GM10847 (cell line): Measurements from ENCODE around the gene PICALM.

ENCODE experiments used
- POLR2A ChIP-seq: IDR thresholded peaks from 2 replicates; pipeline ENCODE4 v1.6.1; 2011; ENCODE audit not compliant: insufficient read length; ENCODE audit errors: extremely low read depth

PICALM gene

GRCh38 chr11:86061483-86062205 lies 7.2 kb downstream of the PICALM start:
- TF ChIP-seq POLR2A = no peak

GRCh38 chr11:86060544-86060943 lies 8.3 kb downstream of the PICALM start:
- TF ChIP-seq POLR2A = no peak

GRCh38 chr11:86058360-86058759 lies 10.5 kb downstream of the PICALM start:
- no peak for TF ChIP-seq POLR2A

GRCh38 chr11:86056351-86056854 lies 12.5 kb downstream of the PICALM start:
- TF ChIP-seq POLR2A = no peak

- no peak for TF ChIP-seq POLR2A
These were observed 15.9 kb downstream of the PICALM start for GRCh38 chr11:86052693-86053641.

- TF ChIP-seq POLR2A = no peak
These were observed 18.6 kb downstream of the PICALM start for GRCh38 chr11:86050196-86050709.

GRCh38 chr11:86047275-86047991 lies 21.5 kb downstream of the PICALM start:
- TF ChIP-seq POLR2A = no peak

- TF ChIP-seq POLR2A = no peak
These were observed 22.8 kb downstream of the PICALM start for GRCh38 chr11:86046116-86046515.

- no peak for TF ChIP-seq POLR2A
These were observed 24.9 kb downstream of the PICALM start for GRCh38 chr11:86043765-86044503.

GRCh38 chr11:86041975-86042378 lies 26.9 kb downstream of the PICALM start:
- no peak for TF ChIP-seq POLR2A

GRCh38 chr11:86040919-86041850 lies 27.7 kb downstream of the PICALM start:
- no peak for TF ChIP-seq POLR2A

GRCh38 chr11:86039094-86039493 lies 29.8 kb downstream of the PICALM start:
- TF ChIP-seq POLR2A = no peak

- TF ChIP-seq POLR2A = no peak
These were observed 31.1 kb downstream of the PICALM start for GRCh38 chr11:86037743-86038142.
